Endothelial cell of umbilical vein (primary cell): ENCODE data around the gene EPS15. TPM values are rescaled to one million over a fixed set of nuclear protein-coding genes. Genes with fewer than 3 reads are reported as not detected.

Experiments
- BruUV-seq: library from RNA; stranded (reverse); fragments of 400-500 nt; replicated peaks from 2 replicates; lab custom pipeline; 2021; lab: Mats Ljungman, UMichigan
- CTCF ChIA-PET: fragments of 300-600, 350-600 bp; sonication (Branson Sonifier 250); formaldehyde crosslinking; loops from one replicate; lab custom pipeline; 2021; ENCODE audit warnings: antibody characterized with exemption, inconsistent platforms; lab: Charles Lee
- POLR2A ChIA-PET: fragments of 300-600, 350-600 bp; sonication (Branson Sonifier 250); formaldehyde crosslinking; loops from one replicate; lab custom pipeline; 2021; ENCODE audit warnings: antibody characterized with exemption, inconsistent platforms; lab: Charles Lee
- DNase-seq: peaks from one replicate; pipeline ENCODE4 v3.0.0-alpha.2; 2011; ENCODE audit warnings: low read depth, low spot score
- FAIRE-seq: peaks from 2 replicates; lab custom pipeline; 2011; peaks lifted over from hg19 to GRCh38; lab: Jason Lieb, UNC
- H2AFZ ChIP-seq: 2 replicates; pipeline ENCODE4 v1.6.0; 2012; ENCODE audit warnings: low read depth, low read length, control low read depth, inconsistent platforms
- H3K27ac ChIP-seq: 2 replicates; pipeline ENCODE4 v1.5.1; 2011; ENCODE audit warnings: low read depth, mild to moderate bottlenecking, control low read depth, low read length, moderate library complexity; ENCODE audit not compliant: insufficient read depth
- H3K27me3 ChIP-seq, 2 experiments: 2 replicates each; pipeline versions ENCODE4 v1.6.0 to v1.6.1; 2011; ENCODE audit warnings: low read length in 2 of 2, mixed read lengths in 1 of 2; ENCODE audit not compliant: control insufficient read depth in 2 of 2, insufficient read depth in 2 of 2
- H3K36me3 ChIP-seq, 2 experiments: 2 replicates in 1 of 2; 3 replicates in 1 of 2; pipeline ENCODE4 v1.5.1; 2011; ENCODE audit warnings: low read length in 2 of 2, mild to moderate bottlenecking in 1 of 2, moderate library complexity in 1 of 2; ENCODE audit not compliant: control insufficient read depth in 2 of 2, insufficient read depth in 2 of 2; ENCODE audit errors: extremely low read depth in 1 of 2
- H3K4me1 ChIP-seq: 3 replicates; pipeline ENCODE4 v1.5.1; 2011; ENCODE audit warnings: mild to moderate bottlenecking, low read length; ENCODE audit not compliant: control insufficient read depth, insufficient read depth; ENCODE audit errors: extremely low read depth
- H3K4me2 ChIP-seq: 2 replicates; pipeline ENCODE4 v1.6.1; 2011; ENCODE audit warnings: low read length, control low read depth, mixed read lengths; ENCODE audit not compliant: insufficient read depth
- H3K4me3 ChIP-seq, 3 experiments: fragments of 200-600 bp in 1 of 3; sonication (generic), shearing (Covaris generic) in 1 of 3; replicated peaks in 1 of 3; 2 replicates each; pipeline ENCODE4 v1.5.1; 2011 to 2016; ENCODE audit warnings: control low read depth in 3 of 3, low read length in 3 of 3, mild to moderate bottlenecking in 2 of 3, inconsistent platforms in 1 of 3, low read depth in 1 of 3, moderate library complexity in 1 of 3; ENCODE audit not compliant: insufficient read depth in 1 of 3
- H3K79me2 ChIP-seq: 2 replicates; pipeline ENCODE4 v1.6.0; 2012; ENCODE audit warnings: low read length, inconsistent platforms; ENCODE audit not compliant: control insufficient read depth, insufficient read depth
- H3K9ac ChIP-seq: replicated peaks from 2 replicates; pipeline ENCODE3; 2011; ENCODE audit warnings: low read length, control low read depth; ENCODE audit not compliant: insufficient read depth; ENCODE audit errors: extremely low read depth
- H3K9me1 ChIP-seq: replicated peaks from 3 replicates; pipeline ENCODE4 v1.6.0; 2011; ENCODE audit warnings: mild to moderate bottlenecking, low read length; ENCODE audit not compliant: control insufficient read depth, insufficient read depth; ENCODE audit errors: extremely low read depth
- H3K9me3 ChIP-seq: replicated peaks from 2 replicates; pipeline ENCODE4 v1.5.1; 2012; ENCODE audit warnings: low read length, inconsistent platforms; ENCODE audit not compliant: control insufficient read depth, insufficient read depth
- H4K20me1 ChIP-seq: replicated peaks from 2 replicates; pipeline ENCODE3; 2011; ENCODE audit warnings: mild to moderate bottlenecking, low read length; ENCODE audit not compliant: control insufficient read depth, insufficient read depth; ENCODE audit errors: extremely low read depth
- CTCF ChIP-seq, 2 donors: IDR thresholded peaks; 1 replicate in 1 of 2; 2 replicates in 1 of 2; pipeline ENCODE4 v1.5.1; 2011; ENCODE audit warnings: low read length in 2 of 2, mild to moderate bottlenecking in 2 of 2, moderate library complexity in 2 of 2, control low read depth in 1 of 2, inconsistent platforms in 1 of 2, low read depth in 1 of 2; ENCODE audit not compliant: insufficient read depth in 1 of 2; ENCODE audit errors: extremely low read depth in 1 of 2
- EZH2 ChIP-seq: IDR thresholded peaks from 2 replicates; pipeline ENCODE4 v1.6.1; 2012; ENCODE audit warnings: borderline replicate concordance, low read depth, mild to moderate bottlenecking, moderate library complexity, low read length, inconsistent platforms; ENCODE audit not compliant: severe bottlenecking
- FOS ChIP-seq: IDR thresholded peaks from 2 replicates; pipeline ENCODE4 v1.6.1; 2011; ENCODE audit warnings: mild to moderate bottlenecking, low read length, moderate library complexity, borderline replicate concordance; ENCODE audit not compliant: insufficient read depth
- GATA2 ChIP-seq: IDR thresholded peaks from 2 replicates; pipeline ENCODE4 v1.7.0; 2011; ENCODE audit warnings: low read depth, mild to moderate bottlenecking, moderate library complexity, mixed read lengths, low read length; ENCODE audit not compliant: insufficient read length, insufficient read depth
- JUN ChIP-seq: IDR thresholded peaks from 2 replicates; pipeline ENCODE4 v1.6.1; 2011; ENCODE audit warnings: borderline replicate concordance, low read depth; ENCODE audit not compliant: insufficient read length, insufficient read depth
- MAX ChIP-seq: IDR thresholded peaks from 2 replicates; pipeline ENCODE4 v1.6.1; 2011; ENCODE audit not compliant: insufficient read depth, insufficient read length
- MYC ChIP-seq: IDR thresholded peaks from one replicate; pipeline ENCODE4 v1.6.1; 2011; ENCODE audit warnings: mild to moderate bottlenecking, low read depth, low read length
- POLR2A ChIP-seq: IDR thresholded peaks from 2 replicates; pipeline ENCODE4 v1.6.1; 2012; ENCODE audit warnings: low read depth, mild to moderate bottlenecking, control low read depth, low read length
- POLR2AphosphoS5 ChIP-seq: IDR thresholded peaks from 2 replicates; pipeline ENCODE4 v1.6.1; 2012; ENCODE audit warnings: low read depth, mild to moderate bottlenecking, control low read depth, low read length, moderate library complexity; ENCODE audit not compliant: insufficient read depth
- dilution Hi-C: fragments of 300-500 bp; cut with MboI; formaldehyde crosslinking; loops from one replicate; pipeline ENCODE4 v1.15.0; 2019; ENCODE audit warnings: low sequenced_read_pairs; ENCODE audit not compliant: extremely low pct_ligation_motif_present
- intact Hi-C: fragments of 100-400 bp; cut with micrococcal nuclease; formaldehyde crosslinking; loops from one replicate; pipeline ENCODE4 v1.10.0; 2022
- polyA plus RNA-seq, 4 experiments: library from polyadenylated mRNA; depleted of rRNA in 3 of 4; stranded (reverse) in 3 of 4; unstranded in 1 of 4; fragments of >200 nt; gene quantifications; 2 replicates each; pipeline versions ENCODE4 v1.2.1 to v1.2.3, GENCODE V29; 2011 to 2012; ENCODE audit warnings: missing spikeins in 1 of 4
- total RNA-seq: library from RNA; stranded (reverse); gene quantifications from 2 replicates; pipeline ENCODE4 v1.2.3, GENCODE V29; 2021

EPS15 gene
- total and polyA plus RNA-seq, 2 donors (not counting 3 experiments of a cell fraction or from before 2014, with no cell fraction given), result 15.4 to 44.8 TPM

GRCh38 chr1:51373898-51374297 is 145.2 kb downstream of the EPS15 start:
- CTCF ChIA-PET, result interaction anchor here (1.2 kb wide), 1 partner anchor 27 kb away, joined by 3 read pairs; no protein-coding TSS in a partner anchor

More at GRCh38 chr1:51373898-51374297, 145.2 kb downstream of the EPS15 start:
- Histone ChIP-seq H3K4me2 (no peak overlapping the region), H3K4me1 (no peaks in the 10 kb centered on the region), H4K20me1 (no peaks in the 10 kb centered on the region), H3K27me3 (no peaks in the 10 kb centered on the region), H3K27ac (no peak overlapping the region), H3K9me1 (no peaks in the 10 kb centered on the region), H3K36me3 (no peaks in the 10 kb centered on the region), H2AFZ (no peak overlapping the region), H3K9ac (no peak overlapping the region), H3K9me3 (no peaks in the 10 kb centered on the region), H3K4me3 (no peak overlapping the region), H3K79me2 (no peaks in the 10 kb centered on the region)
- DNase-seq, result no peak
- intact Hi-C loops (no loop called here), dilution Hi-C loops (no loop called here)
- FAIRE-seq, result no peak
- no TSS peak for BruUV-seq
- no peak for TF ChIP-seq MAX
- no peak for TF ChIP-seq EZH2
- TF ChIP-seq CTCF (IDR thresholded peaks at IDR 0.05; ENCODE audit: extremely low read depth in 1 of 2, insufficient read depth in 1 of 2, low read depth in 1 of 2, low read length in 2 of 2), result no peak
- no peak for TF ChIP-seq POLR2AphosphoS5
- no peak for TF ChIP-seq JUN
- TF ChIP-seq GATA2, result no peak
- TF ChIP-seq POLR2A, result no peak
- no peak for TF ChIP-seq FOS
- TF ChIP-seq MYC, result no peak
- POLR2A ChIA-PET, result no interaction called here
